ENCODE results near the gene NOXA1.

NOXA1 gene

DNA sequence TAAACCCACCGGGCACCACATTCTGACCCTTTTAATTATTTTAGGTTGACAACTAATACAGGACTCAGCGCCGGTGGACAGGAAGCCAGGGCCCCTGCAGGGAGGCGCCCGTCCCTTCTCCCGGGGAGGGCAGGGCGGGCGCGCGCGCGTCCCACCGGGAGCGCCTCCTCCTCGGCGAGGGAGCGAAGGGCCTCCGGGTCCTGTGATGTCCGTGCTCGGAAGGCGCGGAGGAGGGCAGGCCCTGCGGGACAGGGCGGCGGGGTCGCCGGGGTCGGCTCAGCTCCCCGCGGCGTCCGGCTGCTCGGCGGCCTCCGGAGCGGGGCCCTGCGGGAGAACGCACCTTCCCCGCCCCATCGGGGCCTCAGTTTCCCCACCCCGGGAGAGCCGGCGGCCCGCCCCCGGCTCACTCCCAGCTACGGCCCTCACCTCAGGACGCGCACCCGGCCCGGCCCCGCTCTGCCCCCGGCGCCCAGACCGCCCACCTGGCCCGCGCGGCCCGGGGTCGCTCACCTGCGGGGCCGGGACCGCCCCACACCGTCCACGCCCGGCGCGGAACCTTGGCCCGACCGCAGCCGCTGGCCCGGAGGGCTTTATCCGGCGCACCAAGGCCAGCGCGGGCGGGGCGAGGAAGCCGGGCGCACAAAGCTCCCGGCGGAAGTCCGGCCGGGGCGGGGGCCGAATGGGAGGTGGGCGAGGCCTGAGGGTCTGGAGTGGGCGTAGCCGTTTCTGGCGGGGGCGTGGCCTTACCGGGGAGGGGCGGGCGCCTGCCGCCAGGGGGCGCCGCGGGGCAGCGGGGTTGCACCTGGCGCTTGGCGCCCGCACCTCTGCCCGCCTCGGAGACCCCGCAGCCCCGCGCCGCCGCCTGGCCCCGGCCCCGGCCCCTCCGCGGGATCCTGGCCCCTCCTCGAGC, at the start of gene NOXA1, which contains the start of gene EXD3 (continued):
- no peak for TF ChIP-seq PRDM1 (tag by site-specific recombination; IDR thresholded peaks at IDR 0.05)
- TF ChIP-seq ZNF777 (tag by site-specific recombination; IDR thresholded peaks at IDR 0.05; ENCODE audit: borderline replicate concordance), result no peak
- TF ChIP-seq ZNF837 (tag by site-specific recombination; IDR thresholded peaks at IDR 0.05), result no peak
- TF ChIP-seq ZNF2 (tag by site-specific recombination; IDR thresholded peaks at IDR 0.05), result peak; percentile 57; the same call in 1 of the 2 replicates
- TF ChIP-seq ZNF169 (tag by site-specific recombination; IDR thresholded peaks at IDR 0.05), result no peak
- TF ChIP-seq ZNF248 (tag by site-specific recombination; IDR thresholded peaks at IDR 0.05), result no peak
- no peak for TF ChIP-seq ZNF654 (tag by site-specific recombination; IDR thresholded peaks at IDR 0.05; ENCODE audit: low read depth)
- no peak for TF ChIP-seq ZNF175 (tag by site-specific recombination; IDR thresholded peaks at IDR 0.05)
- TF ChIP-seq ZNF138 (tag by site-specific recombination; IDR thresholded peaks at IDR 0.05; ENCODE audit: borderline replicate concordance), result no peak
- TF ChIP-seq, protein P1, sequence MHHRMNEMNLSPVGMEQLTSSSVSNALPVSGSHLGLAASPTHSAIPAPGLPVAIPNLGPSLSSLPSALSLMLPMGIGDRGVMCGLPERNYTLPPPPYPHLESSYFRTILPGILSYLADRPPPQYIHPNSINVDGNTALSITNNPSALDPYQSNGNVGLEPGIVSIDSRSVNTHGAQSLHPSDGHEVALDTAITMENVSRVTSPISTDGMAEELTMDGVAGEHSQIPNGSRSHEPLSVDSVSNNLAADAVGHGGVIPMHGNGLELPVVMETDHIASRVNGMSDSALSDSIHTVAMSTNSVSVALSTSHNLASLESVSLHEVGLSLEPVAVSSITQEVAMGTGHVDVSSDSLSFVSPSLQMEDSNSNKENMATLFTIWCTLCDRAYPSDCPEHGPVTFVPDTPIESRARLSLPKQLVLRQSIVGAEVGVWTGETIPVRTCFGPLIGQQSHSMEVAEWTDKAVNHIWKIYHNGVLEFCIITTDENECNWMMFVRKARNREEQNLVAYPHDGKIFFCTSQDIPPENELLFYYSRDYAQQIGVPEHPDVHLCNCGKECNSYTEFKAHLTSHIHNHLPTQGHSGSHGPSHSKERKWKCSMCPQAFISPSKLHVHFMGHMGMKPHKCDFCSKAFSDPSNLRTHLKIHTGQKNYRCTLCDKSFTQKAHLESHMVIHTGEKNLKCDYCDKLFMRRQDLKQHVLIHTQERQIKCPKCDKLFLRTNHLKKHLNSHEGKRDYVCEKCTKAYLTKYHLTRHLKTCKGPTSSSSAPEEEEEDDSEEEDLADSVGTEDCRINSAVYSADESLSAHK (tag by site-specific recombination; IDR thresholded peaks at IDR 0.05), result 0 out of 2 replicates have a peak, but pooled peaks have one; percentile 30
- TF ChIP-seq EGR2 (tag by site-specific recombination; IDR thresholded peaks at IDR 0.05; ENCODE audit: low read depth), result peak; percentile 84
- no peak for TF ChIP-seq ZNF544 (tag by site-specific recombination; IDR thresholded peaks at IDR 0.05)
- TF ChIP-seq ZEB2 (tag by site-specific recombination; IDR thresholded peaks at IDR 0.05), result peak; percentile 39; the same call in 1 of the 2 replicates
- TF ChIP-seq ZNF664 (tag by site-specific recombination; IDR thresholded peaks at IDR 0.05), result no peak
- TF ChIP-seq ZNF433 (tag by site-specific recombination; IDR thresholded peaks at IDR 0.05; ENCODE audit: low read depth), result no peak
- no peak for TF ChIP-seq ZNF549 (tag by site-specific recombination; IDR thresholded peaks at IDR 0.05)
- no peak for TF ChIP-seq ZNF776 (tag by site-specific recombination; IDR thresholded peaks at IDR 0.05; ENCODE audit: borderline replicate concordance)
- TF ChIP-seq KLF8 (tag by site-specific recombination; IDR thresholded peaks at IDR 0.05), result peak; percentile 98
- TF ChIP-seq ZNF133 (tag by site-specific recombination; IDR thresholded peaks at IDR 0.05), result no peak
- TF ChIP-seq ZNF37A (tag by site-specific recombination; IDR thresholded peaks at IDR 0.05), result no peak
- TF ChIP-seq, protein P2, sequence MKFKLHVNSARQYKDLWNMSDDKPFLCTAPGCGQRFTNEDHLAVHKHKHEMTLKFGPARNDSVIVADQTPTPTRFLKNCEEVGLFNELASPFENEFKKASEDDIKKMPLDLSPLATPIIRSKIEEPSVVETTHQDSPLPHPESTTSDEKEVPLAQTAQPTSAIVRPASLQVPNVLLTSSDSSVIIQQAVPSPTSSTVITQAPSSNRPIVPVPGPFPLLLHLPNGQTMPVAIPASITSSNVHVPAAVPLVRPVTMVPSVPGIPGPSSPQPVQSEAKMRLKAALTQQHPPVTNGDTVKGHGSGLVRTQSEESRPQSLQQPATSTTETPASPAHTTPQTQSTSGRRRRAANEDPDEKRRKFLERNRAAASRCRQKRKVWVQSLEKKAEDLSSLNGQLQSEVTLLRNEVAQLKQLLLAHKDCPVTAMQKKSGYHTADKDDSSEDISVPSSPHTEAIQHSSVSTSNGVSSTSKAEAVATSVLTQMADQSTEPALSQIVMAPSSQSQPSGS (tag by site-specific recombination; IDR thresholded peaks at IDR 0.05; ENCODE audit: low read depth), result no peak
- TF ChIP-seq ZNF530 (tag by site-specific recombination; IDR thresholded peaks at IDR 0.05; ENCODE audit: low read depth), result no peak
- TF ChIP-seq, protein P3, sequence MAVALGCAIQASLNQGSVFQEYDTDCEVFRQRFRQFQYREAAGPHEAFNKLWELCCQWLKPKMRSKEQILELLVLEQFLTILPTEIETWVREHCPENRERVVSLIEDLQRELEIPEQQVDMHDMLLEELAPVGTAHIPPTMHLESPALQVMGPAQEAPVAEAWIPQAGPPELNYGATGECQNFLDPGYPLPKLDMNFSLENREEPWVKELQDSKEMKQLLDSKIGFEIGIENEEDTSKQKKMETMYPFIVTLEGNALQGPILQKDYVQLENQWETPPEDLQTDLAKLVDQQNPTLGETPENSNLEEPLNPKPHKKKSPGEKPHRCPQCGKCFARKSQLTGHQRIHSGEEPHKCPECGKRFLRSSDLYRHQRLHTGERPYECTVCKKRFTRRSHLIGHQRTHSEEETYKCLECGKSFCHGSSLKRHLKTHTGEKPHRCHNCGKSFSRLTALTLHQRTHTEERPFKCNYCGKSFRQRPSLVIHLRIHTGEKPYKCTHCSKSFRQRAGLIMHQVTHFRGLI (tag by site-specific recombination; IDR thresholded peaks at IDR 0.05), result peak; percentile 30; the same call in 1 of the 2 replicates
- TF ChIP-seq ZNF791 (tag by site-specific recombination; IDR thresholded peaks at IDR 0.05), result no peak
- TF ChIP-seq ZNF211 (tag by site-specific recombination; IDR thresholded peaks at IDR 0.05; ENCODE audit: low read depth), result no peak
- TF ChIP-seq ZNF548 (tag by site-specific recombination; IDR thresholded peaks at IDR 0.05), result no peak
- no peak for TF ChIP-seq ZNF701 (tag by site-specific recombination; IDR thresholded peaks at IDR 0.05)
- 0 out of 2 replicates have a peak, but pooled peaks have one; percentile 20 for TF ChIP-seq ZBTB20 (tag by site-specific recombination; IDR thresholded peaks at IDR 0.05)
- no peak; the same call in 1 of the 2 replicates for TF ChIP-seq ZNF626 (tag by site-specific recombination; IDR thresholded peaks at IDR 0.05)
- TF ChIP-seq SP3 (tag by site-specific recombination; IDR thresholded peaks at IDR 0.05), result peak; percentile 85
- no peak for TF ChIP-seq ZNF350 (tag by site-specific recombination; IDR thresholded peaks at IDR 0.05)
- no peak for TF ChIP-seq ZNF202 (tag by site-specific recombination; IDR thresholded peaks at IDR 0.05; ENCODE audit: borderline replicate concordance)
- no peak for TF ChIP-seq ZNF416 (tag by site-specific recombination; IDR thresholded peaks at IDR 0.05)
- TF ChIP-seq ELK4 (IDR thresholded peaks at IDR 0.05; ENCODE audit: borderline replicate concordance, low read depth, low read length), result peak; percentile 35; the same call in 1 of the 2 replicates
- no peak for TF ChIP-seq ZNF624 (tag by site-specific recombination; IDR thresholded peaks at IDR 0.05)
- peak; percentile 79 for TF ChIP-seq ZNF335 (tag by site-specific recombination; conservative IDR thresholded peaks at IDR 0.05)

Measured in HEK293 (cell line).